ENCODE measurements around the gene ATP6V0A4.
"Not testable (repeated sequence)": the region's sequence is repeated elsewhere in the genome, so short reads cannot be mapped to it uniquely, and the experiment has no call there.

The ATP6V0A4 gene

GRCh38 chr7:138698281-138698680 lies 99.7 kb downstream of the ATP6V0A4 start:
- no peaks in the 10 kb centered on the region for H3K36me3 ChIP-seq (ENCODE audit: control insufficient read depth, insufficient read depth, low read length, severe bottlenecking)
- no peaks in the 10 kb centered on the region for H3K9me3 ChIP-seq (ENCODE audit: control insufficient read depth, low read length)
- no peak overlapping the region for H3K4me3 ChIP-seq (ENCODE audit: low read length)
- DNase-seq (ENCODE audit: low read depth) = no peak
- H3K4me1 ChIP-seq (ENCODE audit: control insufficient read depth, insufficient read depth, low read length) = no peaks in the 10 kb centered on the region
- H3K27me3 ChIP-seq (replicated peaks; ENCODE audit: control insufficient read depth, insufficient read depth, low read length) = no peaks in the 10 kb centered on the region
- no peak overlapping the region for H3K9ac ChIP-seq (ENCODE audit: low read length)

GRCh38 chr7:138697535-138698182 lies 100.3 kb downstream of the ATP6V0A4 start:
- Histone ChIP-seq H3K9ac (ENCODE audit: low read length) (no peak overlapping the region), H3K4me1 (ENCODE audit: control insufficient read depth, insufficient read depth, low read length) (no peaks in the 10 kb centered on the region), H3K9me3 (ENCODE audit: control insufficient read depth, low read length) (no peaks in the 10 kb centered on the region), H3K36me3 (ENCODE audit: control insufficient read depth, insufficient read depth, low read length, severe bottlenecking) (no peaks in the 10 kb centered on the region), H3K4me3 (ENCODE audit: low read length) (no peak overlapping the region), H3K27me3 (replicated peaks; ENCODE audit: control insufficient read depth, insufficient read depth, low read length) (no peaks in the 10 kb centered on the region)
- no peak for DNase-seq (ENCODE audit: low read depth)

GRCh38 chr7:138695776-138696175 lies 102.2 kb downstream of the ATP6V0A4 start:
- not testable (repeated sequence) for DNase-seq (ENCODE audit: low read depth); H3K27me3 ChIP-seq (replicated peaks; ENCODE audit: control insufficient read depth, insufficient read depth, low read length); H3K9me3 ChIP-seq (ENCODE audit: control insufficient read depth, low read length); H3K36me3 ChIP-seq (ENCODE audit: control insufficient read depth, insufficient read depth, low read length, severe bottlenecking); H3K4me3 ChIP-seq (ENCODE audit: low read length); H3K4me1 ChIP-seq (ENCODE audit: control insufficient read depth, insufficient read depth, low read length); H3K9ac ChIP-seq (ENCODE audit: low read length)

- H3K4me3 ChIP-seq (ENCODE audit: low read length) = no peak overlapping the region
- no peaks in the 10 kb centered on the region for H3K36me3 ChIP-seq (ENCODE audit: control insufficient read depth, insufficient read depth, low read length, severe bottlenecking)
- H3K9me3 ChIP-seq (ENCODE audit: control insufficient read depth, low read length) = no peaks in the 10 kb centered on the region
- no peak overlapping the region for H3K9ac ChIP-seq (ENCODE audit: low read length)
- no peaks in the 10 kb centered on the region for H3K27me3 ChIP-seq (replicated peaks; ENCODE audit: control insufficient read depth, insufficient read depth, low read length)
- H3K4me1 ChIP-seq (ENCODE audit: control insufficient read depth, insufficient read depth, low read length) = no peaks in the 10 kb centered on the region
- DNase-seq (ENCODE audit: low read depth) = no peak
Measured at GRCh38 chr7:138695106-138695505, 102.9 kb downstream of the ATP6V0A4 start.

GRCh38 chr7:138691178-138691577 lies 106.8 kb downstream of the ATP6V0A4 start:
- no peaks in the 10 kb centered on the region for H3K27me3 ChIP-seq (replicated peaks; ENCODE audit: control insufficient read depth, insufficient read depth, low read length)
- no peaks in the 10 kb centered on the region for H3K9me3 ChIP-seq (ENCODE audit: control insufficient read depth, low read length)
- no peaks in the 10 kb centered on the region for H3K36me3 ChIP-seq (ENCODE audit: control insufficient read depth, insufficient read depth, low read length, severe bottlenecking)
- no peak for DNase-seq (ENCODE audit: low read depth)
- H3K4me1 ChIP-seq (ENCODE audit: control insufficient read depth, insufficient read depth, low read length) = no peaks in the 10 kb centered on the region
- H3K4me3 ChIP-seq (ENCODE audit: low read length) = no peak overlapping the region
- no peak overlapping the region for H3K9ac ChIP-seq (ENCODE audit: low read length)

- no peaks in the 10 kb centered on the region for H3K9me3 ChIP-seq (ENCODE audit: control insufficient read depth, low read length)
- H3K9ac ChIP-seq (ENCODE audit: low read length) = no peak overlapping the region
- H3K27me3 ChIP-seq (replicated peaks; ENCODE audit: control insufficient read depth, insufficient read depth, low read length) = no peaks in the 10 kb centered on the region
- H3K4me3 ChIP-seq (ENCODE audit: low read length) = no peak overlapping the region
- no peaks in the 10 kb centered on the region for H3K4me1 ChIP-seq (ENCODE audit: control insufficient read depth, insufficient read depth, low read length)
- DNase-seq (ENCODE audit: low read depth) = no peak
- no peaks in the 10 kb centered on the region for H3K36me3 ChIP-seq (ENCODE audit: control insufficient read depth, insufficient read depth, low read length, severe bottlenecking)
Measured at GRCh38 chr7:138690495-138690894, 107.5 kb downstream of the ATP6V0A4 start.

DNA sequence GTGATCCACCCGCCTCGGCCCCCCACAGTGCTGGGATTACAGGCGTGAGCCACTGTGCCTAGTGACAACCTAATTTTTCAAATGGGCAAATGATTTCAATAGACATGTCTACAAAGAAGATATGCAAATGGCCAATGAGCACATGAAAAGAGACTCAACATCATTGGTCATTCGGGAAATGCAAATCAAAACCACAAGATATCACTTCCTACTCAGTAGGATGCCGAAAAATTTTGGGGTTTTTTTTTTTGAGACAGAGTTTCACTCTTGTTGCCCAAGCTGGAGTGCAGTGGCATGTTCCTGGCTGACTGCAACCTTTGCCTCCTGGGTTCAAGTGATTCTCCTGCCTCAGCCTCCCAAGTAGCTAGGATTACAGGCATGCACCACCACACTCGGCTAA lies 110.0 kb downstream of the ATP6V0A4 start:
- not testable (repeated sequence) for H3K27me3 ChIP-seq (replicated peaks; ENCODE audit: control insufficient read depth, insufficient read depth, low read length); H3K4me3 ChIP-seq (ENCODE audit: low read length); H3K9ac ChIP-seq (ENCODE audit: low read length); H3K36me3 ChIP-seq (ENCODE audit: control insufficient read depth, insufficient read depth, low read length, severe bottlenecking); DNase-seq (ENCODE audit: low read depth); H3K9me3 ChIP-seq (ENCODE audit: control insufficient read depth, low read length); H3K4me1 ChIP-seq (ENCODE audit: control insufficient read depth, insufficient read depth, low read length)

GRCh38 chr7:138684340-138684739 lies 113.7 kb downstream of the ATP6V0A4 start:
- Histone ChIP-seq H3K27me3 (replicated peaks; ENCODE audit: control insufficient read depth, insufficient read depth, low read length) (no peaks in the 10 kb centered on the region), H3K4me1 (ENCODE audit: control insufficient read depth, insufficient read depth, low read length) (no peaks in the 10 kb centered on the region), H3K4me3 (ENCODE audit: low read length) (no peak overlapping the region), H3K9me3 (ENCODE audit: control insufficient read depth, low read length) (no peaks in the 10 kb centered on the region), H3K36me3 (ENCODE audit: control insufficient read depth, insufficient read depth, low read length, severe bottlenecking) (no peaks in the 10 kb centered on the region), H3K9ac (ENCODE audit: low read length) (no peak overlapping the region)
- no peak for DNase-seq (ENCODE audit: low read depth)

DNA sequence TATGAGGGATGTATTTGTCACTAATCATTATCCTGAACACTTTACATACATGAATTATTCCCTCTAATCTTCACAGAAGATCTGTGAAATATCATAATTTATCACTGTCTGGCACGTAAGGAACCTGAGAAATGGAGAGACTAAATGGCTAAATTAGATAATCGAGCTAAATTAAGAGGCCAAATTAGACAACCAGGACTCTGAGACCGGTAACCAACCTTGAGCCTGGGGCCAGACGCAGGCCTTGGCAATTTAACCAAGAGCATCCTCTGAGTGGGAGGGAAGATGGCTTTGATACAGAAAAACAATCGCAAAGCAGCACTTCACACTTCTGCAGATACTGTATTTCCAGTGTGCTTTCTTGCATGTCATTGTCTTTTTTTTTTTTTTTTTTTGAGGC lies 118.2 kb downstream of the ATP6V0A4 start:
- DNase-seq (ENCODE audit: low read depth) = no peak
- no peaks in the 10 kb centered on the region for H3K27me3 ChIP-seq (replicated peaks; ENCODE audit: control insufficient read depth, insufficient read depth, low read length)
- H3K9ac ChIP-seq (ENCODE audit: low read length) = no peak overlapping the region
- H3K4me3 ChIP-seq (ENCODE audit: low read length) = no peak overlapping the region
- H3K9me3 ChIP-seq (ENCODE audit: control insufficient read depth, low read length) = no peaks in the 10 kb centered on the region
- H3K4me1 ChIP-seq (ENCODE audit: control insufficient read depth, insufficient read depth, low read length) = no peaks in the 10 kb centered on the region
- no peaks in the 10 kb centered on the region for H3K36me3 ChIP-seq (ENCODE audit: control insufficient read depth, insufficient read depth, low read length, severe bottlenecking)

DNA sequence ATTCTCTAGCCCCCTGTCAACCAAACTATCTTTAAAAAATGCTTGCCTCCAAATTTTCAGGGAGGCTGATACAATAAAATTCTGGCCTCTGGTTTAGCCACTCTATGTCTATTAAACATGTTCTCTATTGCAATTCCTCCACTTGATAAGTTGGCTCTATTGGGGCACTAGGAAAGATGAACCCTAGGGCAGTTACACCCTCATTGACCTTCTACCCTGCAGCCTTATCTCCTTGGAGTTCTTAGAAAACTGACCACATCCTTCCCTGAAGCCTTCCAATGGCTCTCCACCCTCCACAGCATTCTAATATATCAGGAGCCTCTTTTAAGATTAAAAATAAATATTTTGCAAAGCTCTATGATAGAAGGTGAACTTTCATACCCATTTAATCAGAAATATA lies 127.4 kb downstream of the ATP6V0A4 start:
- Histone ChIP-seq H3K4me1 (ENCODE audit: control insufficient read depth, insufficient read depth, low read length) (no peaks in the 10 kb centered on the region), H3K36me3 (ENCODE audit: control insufficient read depth, insufficient read depth, low read length, severe bottlenecking) (no peaks in the 10 kb centered on the region), H3K27me3 (replicated peaks; ENCODE audit: control insufficient read depth, insufficient read depth, low read length) (no peaks in the 10 kb centered on the region), H3K4me3 (ENCODE audit: low read length) (no peak overlapping the region), H3K9ac (ENCODE audit: low read length) (no peak overlapping the region), H3K9me3 (ENCODE audit: control insufficient read depth, low read length) (peaks cover 8% of the 10 kb centered on the region)
- no peak for DNase-seq (ENCODE audit: low read depth)

DNA sequence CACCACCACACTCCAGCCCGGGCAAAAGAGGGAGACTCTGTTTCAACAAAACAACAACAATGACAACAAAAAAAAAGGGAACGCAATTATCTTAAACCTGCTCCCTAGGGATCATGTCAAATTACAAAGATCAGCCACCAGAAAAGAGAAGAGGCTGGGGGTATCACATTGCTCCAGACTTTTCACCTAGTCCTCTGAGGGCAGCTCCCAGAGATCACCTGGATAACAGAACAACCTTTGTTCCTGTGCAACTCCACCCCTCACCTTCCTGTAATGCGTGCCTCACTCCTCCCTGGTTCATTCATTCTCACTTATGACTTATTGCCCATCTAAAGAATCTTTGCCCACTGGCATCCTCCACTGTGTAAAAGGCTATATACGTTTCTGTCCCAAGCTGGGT lies 128.6 kb downstream of the ATP6V0A4 start:
- no peak overlapping the region for H3K9ac ChIP-seq (ENCODE audit: low read length)
- H3K27me3 ChIP-seq (replicated peaks; ENCODE audit: control insufficient read depth, insufficient read depth, low read length) = peaks cover 5% of the 10 kb centered on the region
- peaks cover 8% of the 10 kb centered on the region for H3K9me3 ChIP-seq (ENCODE audit: control insufficient read depth, low read length)
- no peak for DNase-seq (ENCODE audit: low read depth)
- no peaks in the 10 kb centered on the region for H3K4me1 ChIP-seq (ENCODE audit: control insufficient read depth, insufficient read depth, low read length)
- H3K36me3 ChIP-seq (ENCODE audit: control insufficient read depth, insufficient read depth, low read length, severe bottlenecking) = no peaks in the 10 kb centered on the region
- H3K4me3 ChIP-seq (ENCODE audit: low read length) = no peak overlapping the region

GRCh38 chr7:138668946-138669345 lies 129.1 kb downstream of the ATP6V0A4 start:
- Histone ChIP-seq H3K36me3 (ENCODE audit: control insufficient read depth, insufficient read depth, low read length, severe bottlenecking) (no peaks in the 10 kb centered on the region), H3K9me3 (ENCODE audit: control insufficient read depth, low read length) (peaks cover 8% of the 10 kb centered on the region), H3K4me1 (ENCODE audit: control insufficient read depth, insufficient read depth, low read length) (no peaks in the 10 kb centered on the region), H3K27me3 (replicated peaks; ENCODE audit: control insufficient read depth, insufficient read depth, low read length) (peaks cover 5% of the 10 kb centered on the region), H3K9ac (ENCODE audit: low read length) (no peak overlapping the region), H3K4me3 (ENCODE audit: low read length) (no peak overlapping the region)
- no peak for DNase-seq (ENCODE audit: low read depth)
